GM12878 (cell line): ENCODE results near the gene KLRD1. TPM values are rescaled to one million over a fixed set of nuclear protein-coding genes. Genes with fewer than 3 reads are reported as not detected.

Source experiments
- ATF7 ChIP-seq: fragments of 450-650 bp; IDR thresholded peaks from 2 replicates; pipeline ENCODE4 v1.6.1; 2016; ENCODE audit warnings: low read depth, mild to moderate bottlenecking
- BCLAF1 ChIP-seq: fragments of 450-650 bp; IDR thresholded peaks from 2 replicates; pipeline ENCODE4 v1.6.1; 2017; ENCODE audit warnings: antibody characterized with exemption, mild to moderate bottlenecking, moderate library complexity
- BMI1 ChIP-seq: fragments of 450-650 bp; IDR thresholded peaks from 2 replicates; pipeline ENCODE4 v1.6.1; 2016; ENCODE audit warnings: mild to moderate bottlenecking, moderate library complexity, borderline replicate concordance
- ETV6 ChIP-seq, 2 experiments: fragments of 450-650 bp in 1 of 2; IDR thresholded peaks in 1 of 2; conservative IDR thresholded peaks in 1 of 2; 2 replicates each; pipeline ENCODE4 v1.6.1; 2014; ENCODE audit warnings: antibody characterized with exemption in 1 of 2, borderline replicate concordance in 1 of 2, low read depth in 1 of 2, mild to moderate bottlenecking in 1 of 2, moderate library complexity in 1 of 2
- EZH2 ChIP-seq: IDR thresholded peaks from 2 replicates; pipeline ENCODE4 v1.6.1; 2012; ENCODE audit warnings: low read depth, mild to moderate bottlenecking, control low read depth, inconsistent platforms, low read length, borderline replicate concordance; ENCODE audit not compliant: control insufficient read depth
- FOXM1 ChIP-seq: IDR thresholded peaks from 2 replicates; pipeline ENCODE4 v1.6.1; 2012; ENCODE audit warnings: low read depth, mild to moderate bottlenecking, inconsistent platforms, low read length, moderate library complexity
- IKZF1 ChIP-seq: fragments of 450-650 bp; conservative IDR thresholded peaks from 2 replicates; pipeline ENCODE4 v1.6.1; 2017; ENCODE audit warnings: antibody characterized with exemption, mild to moderate bottlenecking
- IKZF2 ChIP-seq, 2 experiments: fragments of 450-650 bp; IDR thresholded peaks; 2 replicates each; pipeline ENCODE4 v1.6.1; 2017; ENCODE audit warnings: mild to moderate bottlenecking in 2 of 2, moderate library complexity in 2 of 2
- JUNB ChIP-seq: IDR thresholded peaks from 2 replicates; pipeline ENCODE4 v1.6.1; 2016; ENCODE audit warnings: antibody characterized with exemption, mild to moderate bottlenecking
- LARP7 ChIP-seq: fragments of 450-650 bp; IDR thresholded peaks from 2 replicates; pipeline ENCODE4 v1.6.1; 2017; ENCODE audit warnings: mild to moderate bottlenecking
- MEF2B ChIP-seq: fragments of 450-650 bp; IDR thresholded peaks from 2 replicates; pipeline ENCODE4 v1.6.1; 2018; ENCODE audit warnings: mild to moderate bottlenecking, moderate library complexity; ENCODE audit not compliant: partially characterized antibody, poor library complexity, severe bottlenecking
- NFXL1 ChIP-seq: fragments of 450-650 bp; IDR thresholded peaks from 2 replicates; pipeline ENCODE4 v1.6.1; 2017; ENCODE audit warnings: antibody characterized with exemption, mild to moderate bottlenecking, borderline replicate concordance
- POLR2AphosphoS5 ChIP-seq: IDR thresholded peaks from 2 replicates; pipeline ENCODE4 v1.6.1; 2011; ENCODE audit warnings: mild to moderate bottlenecking, low read length, inconsistent platforms
- RBBP5 ChIP-seq: fragments of 200-600 bp; sonication (generic); conservative IDR thresholded peaks from 2 replicates; pipeline ENCODE4 v1.6.1; 2016
- RCOR1 ChIP-seq: conservative IDR thresholded peaks from 2 replicates; pipeline ENCODE4 v1.6.1; 2012; ENCODE audit warnings: low read depth, low read length, improper control_type of control experiment
- WRNIP1 ChIP-seq: IDR thresholded peaks from 2 replicates; pipeline ENCODE4 v1.6.1; 2011; ENCODE audit warnings: low read depth, low read length, improper control_type of control experiment, borderline replicate concordance
- YY1 ChIP-seq: IDR thresholded peaks from 2 replicates; pipeline ENCODE4 v1.6.1; 2011; ENCODE audit warnings: low read depth, mild to moderate bottlenecking, low read length
- polyA plus RNA-seq, 11 experiments: library from polyadenylated mRNA; depleted of rRNA in 4 of 11; unstranded in 6 of 11; stranded (reverse) in 5 of 11; fragments of >200 nt; fragmentation: Nextera tagmentation in 4 of 11; fragmentation: Illumina TruSeq in 1 of 11; extraction: Ambion mirVana in 4 of 11; extraction: Trizol in 1 of 11; gene quantifications; 1 replicate in 1 of 11; 2 replicates in 10 of 11; pipeline versions ENCODE4 v1.2.1 to v1.2.3, GENCODE V29; 2011 to 2016; ENCODE audit warnings: inconsistent platforms in 2 of 11, missing spikeins in 2 of 11, low read depth in 1 of 11
- total RNA-seq, 4 experiments: library from RNA; depleted of rRNA in 3 of 4; stranded (reverse); fragments of >200 nt in 3 of 4; fragmentation: Illumina TruSeq in 1 of 4; extraction: Trizol in 1 of 4; gene quantifications; 2 replicates each; pipeline versions ENCODE4 v1.2.1 to v1.2.3, GENCODE V29; 2013 to 2021
- TF ChIP-seq, protein P1 (sequence below): IDR thresholded peaks from 2 replicates; pipeline ENCODE4 v1.6.1; 2011; ENCODE audit warnings: mild to moderate bottlenecking, low read depth, low read length, moderate library complexity; ENCODE audit not compliant: insufficient replicate concordance
- TF ChIP-seq, protein P2 (sequence below): IDR thresholded peaks from 2 replicates; pipeline ENCODE4 v1.6.1; 2011; ENCODE audit warnings: borderline replicate concordance, low read depth, mild to moderate bottlenecking, moderate library complexity, mixed read lengths, low read length; ENCODE audit not compliant: insufficient read depth; ENCODE audit errors: extremely low read length
- TF ChIP-seq, protein P3 (sequence below): fragments of 450-650 bp; IDR thresholded peaks from 2 replicates; pipeline ENCODE4 v1.6.1; 2016; ENCODE audit warnings: mild to moderate bottlenecking
- TF ChIP-seq, protein P4 (sequence below): IDR thresholded peaks from 2 replicates; pipeline ENCODE4 v1.6.1; 2012; ENCODE audit warnings: low read length, inconsistent platforms

The KLRD1 gene
- total and polyA plus RNA-seq, 10 of the 15 experiments (the other 5 are each of a cell fraction or from before 2014, with no cell fraction given), result under 0.01 to 0.50 (median 0.13) TPM; not detected in 4

GRCh38 chr12:10293570-10294227, 14.0 kb upstream of the KLRD1 start (continued):
- TF ChIP-seq BCLAF1 (no peak), EZH2 (no peak), WRNIP1 (no peak), FOXM1 (0 out of 2 replicates have a peak, but pooled peaks have one; percentile 41), ATF7 (0 out of 2 replicates have a peak, but pooled peaks have one; percentile 31), NFXL1 (no peak), RCOR1 (no peak), POLR2AphosphoS5 (no peak), IKZF2 (IDR thresholded peaks at IDR 0.05) (peak in 1 of 2 experiments; percentile 2; a peak in 1 of 4 replicates), JUNB (no peak), YY1 (no peak), ETV6 (conservative IDR thresholded peaks at IDR 0.05 in 1 of 2, IDR thresholded peaks at IDR 0.05 in 1 of 2; ENCODE audit: borderline replicate concordance in 1 of 2, low read depth in 1 of 2) (no peak), MEF2B (peak; percentile 17), RBBP5 (no peak), BMI1 (no peak), LARP7 (no peak), IKZF1 (no peak)
- TF ChIP-seq, protein P1, sequence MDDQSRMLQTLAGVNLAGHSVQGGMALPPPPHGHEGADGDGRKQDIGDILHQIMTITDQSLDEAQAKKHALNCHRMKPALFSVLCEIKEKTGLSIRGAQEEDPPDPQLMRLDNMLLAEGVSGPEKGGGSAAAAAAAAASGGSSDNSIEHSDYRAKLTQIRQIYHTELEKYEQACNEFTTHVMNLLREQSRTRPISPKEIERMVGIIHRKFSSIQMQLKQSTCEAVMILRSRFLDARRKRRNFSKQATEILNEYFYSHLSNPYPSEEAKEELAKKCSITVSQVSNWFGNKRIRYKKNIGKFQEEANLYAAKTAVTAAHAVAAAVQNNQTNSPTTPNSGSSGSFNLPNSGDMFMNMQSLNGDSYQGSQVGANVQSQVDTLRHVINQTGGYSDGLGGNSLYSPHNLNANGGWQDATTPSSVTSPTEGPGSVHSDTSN, result no peak
- TF ChIP-seq, protein P2, sequence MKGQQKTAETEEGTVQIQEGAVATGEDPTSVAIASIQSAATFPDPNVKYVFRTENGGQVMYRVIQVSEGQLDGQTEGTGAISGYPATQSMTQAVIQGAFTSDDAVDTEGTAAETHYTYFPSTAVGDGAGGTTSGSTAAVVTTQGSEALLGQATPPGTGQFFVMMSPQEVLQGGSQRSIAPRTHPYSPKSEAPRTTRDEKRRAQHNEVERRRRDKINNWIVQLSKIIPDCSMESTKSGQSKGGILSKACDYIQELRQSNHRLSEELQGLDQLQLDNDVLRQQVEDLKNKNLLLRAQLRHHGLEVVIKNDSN, result no peak
- TF ChIP-seq, protein P3, sequence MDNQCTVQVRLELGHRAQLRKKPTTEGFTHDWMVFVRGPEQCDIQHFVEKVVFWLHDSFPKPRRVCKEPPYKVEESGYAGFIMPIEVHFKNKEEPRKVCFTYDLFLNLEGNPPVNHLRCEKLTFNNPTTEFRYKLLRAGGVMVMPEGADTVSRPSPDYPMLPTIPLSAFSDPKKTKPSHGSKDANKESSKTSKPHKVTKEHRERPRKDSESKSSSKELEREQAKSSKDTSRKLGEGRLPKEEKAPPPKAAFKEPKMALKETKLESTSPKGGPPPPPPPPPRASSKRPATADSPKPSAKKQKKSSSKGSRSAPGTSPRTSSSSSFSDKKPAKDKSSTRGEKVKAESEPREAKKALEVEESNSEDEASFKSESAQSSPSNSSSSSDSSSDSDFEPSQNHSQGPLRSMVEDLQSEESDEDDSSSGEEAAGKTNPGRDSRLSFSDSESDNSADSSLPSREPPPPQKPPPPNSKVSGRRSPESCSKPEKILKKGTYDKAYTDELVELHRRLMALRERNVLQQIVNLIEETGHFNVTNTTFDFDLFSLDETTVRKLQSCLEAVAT, result no peak
- TF ChIP-seq, protein P4, sequence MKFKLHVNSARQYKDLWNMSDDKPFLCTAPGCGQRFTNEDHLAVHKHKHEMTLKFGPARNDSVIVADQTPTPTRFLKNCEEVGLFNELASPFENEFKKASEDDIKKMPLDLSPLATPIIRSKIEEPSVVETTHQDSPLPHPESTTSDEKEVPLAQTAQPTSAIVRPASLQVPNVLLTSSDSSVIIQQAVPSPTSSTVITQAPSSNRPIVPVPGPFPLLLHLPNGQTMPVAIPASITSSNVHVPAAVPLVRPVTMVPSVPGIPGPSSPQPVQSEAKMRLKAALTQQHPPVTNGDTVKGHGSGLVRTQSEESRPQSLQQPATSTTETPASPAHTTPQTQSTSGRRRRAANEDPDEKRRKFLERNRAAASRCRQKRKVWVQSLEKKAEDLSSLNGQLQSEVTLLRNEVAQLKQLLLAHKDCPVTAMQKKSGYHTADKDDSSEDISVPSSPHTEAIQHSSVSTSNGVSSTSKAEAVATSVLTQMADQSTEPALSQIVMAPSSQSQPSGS, result peak; percentile 61; the same call in 1 of the 2 replicates
